Natural killer cell treated with Interleukin-12 subunit alpha and Interleukin-12 subunit beta and Interleukin-15 and Interleukin-18, amount 100 ng/mL, for 72 hours (primary cell): Measurements from ENCODE around the gene SLC6A2. TPM values are rescaled to one million over a fixed set of nuclear protein-coding genes. Genes with fewer than 3 reads are reported as not detected.

Experiments used
- ATAC-seq, 2 donors: fragments of 150-1000 bp; cut with Tn5 transposase in 1 of 2; sonication (Bioruptor Pico), chemical (Tn5 transposase) in 1 of 2; 2 replicates each; pipeline ENCODE4 v1.10.0; 2021
- DNase-seq: peaks from one replicate; pipeline ENCODE4 v3.0.0; 2022; ENCODE audit warnings: low spot score
- H3K27ac Mint-ChIP-seq, 2 donors: 1 replicate in 1 of 2; 2 replicates in 1 of 2; pipeline ENCODE4 v1.8.0; 2022; ENCODE audit warnings: mixed read lengths in 2 of 2, mild to moderate bottlenecking in 1 of 2, moderate library complexity in 1 of 2
- H3K27me3 Mint-ChIP-seq, 2 donors: 1 replicate in 1 of 2; 2 replicates in 1 of 2; pipeline ENCODE4 v1.8.0; 2022; ENCODE audit warnings: mixed read lengths in 2 of 2
- H3K36me3 Mint-ChIP-seq: one replicate; pipeline ENCODE4 v1.8.0; 2022; ENCODE audit warnings: mixed read lengths
- H3K4me1 Mint-ChIP-seq, 2 donors: 1 replicate in 1 of 2; 2 replicates in 1 of 2; pipeline ENCODE4 v1.8.0; 2022; ENCODE audit warnings: low read depth in 2 of 2, mixed read lengths in 2 of 2, mild to moderate bottlenecking in 1 of 2
- H3K4me3 Mint-ChIP-seq: one replicate; pipeline ENCODE4 v1.8.0; 2022; ENCODE audit warnings: mixed read lengths
- H3K9me3 Mint-ChIP-seq: 2 replicates; pipeline ENCODE4 v1.8.0; 2022; ENCODE audit warnings: mixed read lengths
- total RNA-seq, 2 donors: library from RNA; stranded (reverse); gene quantifications; one replicate each; pipeline ENCODE4 v1.2.3, GENCODE V29; 2022

The SLC6A2 gene
- total RNA-seq, 2 donors from 2014 or later, result not detected

- ATAC-seq (no peak), DNase-seq (no peak)
- no peak overlapping the region for H3K4me3 Mint-ChIP-seq
- no peaks in the 10 kb centered on the region for H3K4me1 Mint-ChIP-seq
- no peaks in the 10 kb centered on the region for H3K36me3 Mint-ChIP-seq
- H3K27me3 Mint-ChIP-seq, result peaks cover 5 to 7% of the 10 kb centered on the region in 2 donors
- no peaks in the 10 kb centered on the region for H3K9me3 Mint-ChIP-seq
- H3K27ac Mint-ChIP-seq, result no peak overlapping the region
These were observed 1.8 kb downstream of the SLC6A2 start for GRCh38 chr16:55657616-55658015.

DNA sequence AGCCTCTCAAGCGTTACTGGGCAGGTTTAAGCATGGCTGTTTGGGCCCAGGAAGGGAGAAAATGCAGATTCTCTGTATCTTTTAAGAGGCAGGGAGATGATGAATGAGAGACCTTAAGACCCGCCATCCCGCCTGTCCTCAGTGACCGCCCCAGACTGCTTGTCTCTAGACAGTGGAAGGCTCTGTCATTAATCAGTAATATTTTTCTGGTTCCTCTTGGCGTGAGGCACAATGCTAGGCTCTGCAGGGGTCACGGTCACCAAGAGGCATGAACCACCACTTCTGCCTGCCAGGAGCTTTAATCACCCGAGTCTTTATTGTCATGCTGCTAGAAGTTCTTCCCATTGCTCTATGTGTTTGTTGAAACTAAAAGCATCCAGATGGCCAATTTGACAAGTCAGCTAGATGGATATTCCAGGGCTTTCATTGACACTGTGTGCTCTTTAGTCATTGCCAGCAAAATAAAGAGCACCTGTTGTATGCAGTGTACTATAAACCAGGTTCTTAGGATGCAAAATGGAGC is 3.2 kb downstream of the SLC6A2 start:
- ATAC-seq (no peak), DNase-seq (no peak)
- H3K36me3 Mint-ChIP-seq, result no peaks in the 10 kb centered on the region
- H3K27me3 Mint-ChIP-seq, result peaks cover 5 to 7% of the 10 kb centered on the region in 2 donors
- no peaks in the 10 kb centered on the region for H3K4me1 Mint-ChIP-seq
- no peak overlapping the region for H3K4me3 Mint-ChIP-seq
- H3K27ac Mint-ChIP-seq, result no peak overlapping the region
- no peaks in the 10 kb centered on the region for H3K9me3 Mint-ChIP-seq

- no peak for ATAC-seq
- no peak for DNase-seq
- no peak overlapping the region for H3K4me3 Mint-ChIP-seq
- H3K27ac Mint-ChIP-seq, result no peak overlapping the region
- peaks cover 5 to 7% of the 10 kb centered on the region in 2 donors for H3K27me3 Mint-ChIP-seq
- no peaks in the 10 kb centered on the region for H3K9me3 Mint-ChIP-seq
- no peaks in the 10 kb centered on the region for H3K4me1 Mint-ChIP-seq
- H3K36me3 Mint-ChIP-seq, result no peaks in the 10 kb centered on the region
These were observed 4.2 kb downstream of the SLC6A2 start for GRCh38 chr16:55660026-55660425.

GRCh38 chr16:55660828-55661227 is 5.0 kb downstream of the SLC6A2 start:
- DNase-seq (no peak), ATAC-seq (no peak)
- Mint-ChIP-seq H3K4me1 (no peaks in the 10 kb centered on the region), H3K36me3 (no peaks in the 10 kb centered on the region), H3K27ac (no peak overlapping the region), H3K27me3 (peaks cover 5 to 7% of the 10 kb centered on the region in 2 donors), H3K4me3 (no peak overlapping the region), H3K9me3 (no peaks in the 10 kb centered on the region)

DNA sequence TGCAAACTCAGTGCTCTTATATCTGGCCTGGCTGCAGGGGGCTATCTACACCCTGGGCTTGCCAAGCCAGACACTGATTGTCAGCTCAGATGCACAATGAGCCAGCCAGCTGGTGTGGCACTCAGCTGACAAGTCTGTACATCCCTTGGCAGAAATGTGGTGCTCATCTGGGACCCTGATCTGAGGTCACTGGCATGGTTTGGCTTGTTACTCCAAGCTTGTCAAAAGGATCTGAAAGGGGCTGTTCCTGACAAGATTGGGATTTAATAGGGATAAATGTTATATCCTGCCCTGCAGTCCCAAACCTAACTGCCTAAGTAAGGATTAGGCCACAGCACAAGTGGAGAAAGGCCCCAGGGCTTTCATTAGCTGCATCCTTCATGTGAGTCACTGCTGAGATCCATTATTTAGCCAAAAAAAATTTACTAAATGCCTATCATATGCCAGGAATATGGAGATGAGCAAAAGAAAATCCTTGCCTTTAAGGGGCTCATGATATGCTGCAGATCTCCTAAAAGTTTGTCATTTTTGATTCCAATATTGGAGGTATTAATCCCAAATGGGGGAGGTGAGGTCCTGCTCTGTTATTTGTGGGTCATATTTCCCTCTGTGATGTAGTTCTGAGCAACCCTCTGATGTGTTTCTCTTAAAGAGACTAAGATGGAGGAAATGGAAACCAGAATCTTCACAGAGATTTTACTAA is 6.3 kb downstream of the SLC6A2 start:
- H3K4me1 Mint-ChIP-seq, result no peaks in the 10 kb centered on the region
- ATAC-seq, result no peak
- no peak for DNase-seq
- H3K9me3 Mint-ChIP-seq, result no peaks in the 10 kb centered on the region
- no peaks in the 10 kb centered on the region for H3K36me3 Mint-ChIP-seq
- H3K4me3 Mint-ChIP-seq, result no peak overlapping the region
- no peak overlapping the region for H3K27ac Mint-ChIP-seq
- peaks cover 2 to 3% of the 10 kb centered on the region in 2 donors for H3K27me3 Mint-ChIP-seq

DNA sequence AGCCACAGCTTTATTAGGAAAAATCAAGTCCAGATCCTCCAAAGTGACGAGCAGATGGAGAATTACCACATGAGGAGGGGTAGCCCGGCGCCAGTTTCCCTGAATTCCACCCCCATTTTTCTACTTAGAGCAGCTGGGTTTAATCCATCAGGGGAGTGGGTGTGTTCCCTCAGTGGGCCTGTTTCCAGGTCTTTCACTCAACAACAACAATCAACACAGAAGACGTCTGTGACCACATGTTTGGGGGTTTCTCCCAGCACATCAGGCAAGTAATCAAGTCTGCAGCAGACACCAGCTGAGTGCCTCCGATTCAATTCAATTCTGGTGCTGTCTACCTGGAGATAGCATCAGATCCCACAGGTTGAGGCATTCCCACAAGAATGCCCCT is 6.8 kb downstream of the SLC6A2 start:
- Mint-ChIP-seq H3K4me1 (no peaks in the 10 kb centered on the region), H3K27ac (no peak overlapping the region), H3K9me3 (no peaks in the 10 kb centered on the region), H3K4me3 (no peak overlapping the region), H3K36me3 (no peaks in the 10 kb centered on the region), H3K27me3 (peaks cover 0 to 2% of the 10 kb centered on the region in 2 donors)
- DNase-seq, result no peak
- ATAC-seq, result no peak

DNA sequence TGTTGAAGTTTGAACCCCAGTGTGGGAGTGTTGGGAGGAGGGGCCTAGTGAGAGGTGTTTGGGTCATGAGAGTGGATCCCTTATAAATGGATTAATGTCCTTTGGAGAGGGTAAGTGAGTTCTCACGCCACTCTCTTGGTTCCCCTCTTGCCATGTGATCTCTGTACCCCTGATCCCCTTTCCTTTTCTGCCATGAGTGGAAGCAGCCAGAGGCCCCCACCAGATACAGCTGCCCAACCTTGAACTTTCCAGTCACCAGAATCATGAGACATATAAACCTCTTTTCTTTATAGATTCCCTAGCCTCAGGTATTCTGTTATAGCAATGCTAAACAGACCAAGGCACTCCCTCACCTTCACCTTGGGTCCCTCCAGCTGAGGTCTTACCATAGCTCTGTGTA is 7.4 kb downstream of the SLC6A2 start:
- H3K27ac Mint-ChIP-seq, result no peak overlapping the region
- peaks cover 0 to 2% of the 10 kb centered on the region in 2 donors for H3K27me3 Mint-ChIP-seq
- H3K36me3 Mint-ChIP-seq, result no peaks in the 10 kb centered on the region
- H3K4me1 Mint-ChIP-seq, result no peaks in the 10 kb centered on the region
- H3K9me3 Mint-ChIP-seq, result no peaks in the 10 kb centered on the region
- no peak overlapping the region for H3K4me3 Mint-ChIP-seq
- ATAC-seq (no peak), DNase-seq (no peak)

GRCh38 chr16:55663765-55664677 is 8.2 kb downstream of the SLC6A2 start:
- Mint-ChIP-seq H3K4me3 (no peak overlapping the region), H3K27me3 (peaks cover 0 to 2% of the 10 kb centered on the region in 2 donors), H3K27ac (no peak overlapping the region), H3K4me1 (no peaks in the 10 kb centered on the region), H3K36me3 (no peaks in the 10 kb centered on the region), H3K9me3 (no peaks in the 10 kb centered on the region)
- DNase-seq (no peak), ATAC-seq (no peak)

DNA sequence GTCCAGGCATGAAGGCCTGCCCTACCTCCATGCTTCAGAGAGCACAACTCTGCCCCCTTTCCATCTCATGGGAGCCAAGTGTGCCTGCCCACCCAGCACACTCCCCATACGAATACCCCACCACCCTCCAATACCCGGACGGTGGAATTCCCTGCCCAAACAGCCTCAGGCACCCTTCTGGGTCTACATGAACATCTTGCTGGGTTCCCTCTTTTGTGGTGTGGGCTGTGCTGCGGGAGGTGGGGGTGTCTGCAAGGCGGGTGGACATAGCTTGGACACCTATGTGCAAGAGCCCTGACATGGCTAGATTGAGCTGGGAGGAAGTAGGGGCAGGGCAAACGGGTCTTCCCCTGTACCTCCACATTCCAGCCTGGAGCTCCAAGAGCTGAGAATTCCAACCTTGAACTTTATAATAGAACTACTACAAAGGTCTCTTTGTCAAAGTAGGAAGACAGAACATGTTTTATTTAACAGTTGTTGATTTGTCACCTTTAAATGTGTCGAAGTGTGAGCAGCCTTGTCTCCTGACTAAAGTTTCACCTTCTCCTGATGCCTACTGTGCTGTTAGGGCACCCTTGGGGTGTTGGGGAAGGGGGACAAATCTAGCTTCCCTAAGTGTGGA is 9.1 kb downstream of the SLC6A2 start:
- no peaks in the 10 kb centered on the region for H3K9me3 Mint-ChIP-seq
- DNase-seq (no peak), ATAC-seq (no peak)
- no peak overlapping the region for H3K27ac Mint-ChIP-seq
- H3K27me3 Mint-ChIP-seq, result peaks cover 0 to 2% of the 10 kb centered on the region in 2 donors
- H3K36me3 Mint-ChIP-seq, result no peaks in the 10 kb centered on the region
- H3K4me3 Mint-ChIP-seq, result no peak overlapping the region
- no peaks in the 10 kb centered on the region for H3K4me1 Mint-ChIP-seq

GRCh38 chr16:55665511-55665910 is 9.7 kb downstream of the SLC6A2 start:
- Mint-ChIP-seq H3K4me3 (no peak overlapping the region), H3K9me3 (no peaks in the 10 kb centered on the region), H3K27me3 (peaks cover 0 to 2% of the 10 kb centered on the region in 2 donors), H3K36me3 (no peaks in the 10 kb centered on the region), H3K27ac (no peak overlapping the region), H3K4me1 (no peaks in the 10 kb centered on the region)
- no peak for ATAC-seq
- DNase-seq, result no peak

GRCh38 chr16:55666012-55666411 is 10.2 kb downstream of the SLC6A2 start:
- no peaks in the 10 kb centered on the region for H3K4me1 Mint-ChIP-seq
- ATAC-seq (no peak), DNase-seq (no peak)
- no peaks in the 10 kb centered on the region for H3K9me3 Mint-ChIP-seq
- H3K27me3 Mint-ChIP-seq, result peaks cover 0 to 2% of the 10 kb centered on the region in 2 donors
- no peaks in the 10 kb centered on the region for H3K36me3 Mint-ChIP-seq
- no peak overlapping the region for H3K27ac Mint-ChIP-seq
- no peak overlapping the region for H3K4me3 Mint-ChIP-seq

DNA sequence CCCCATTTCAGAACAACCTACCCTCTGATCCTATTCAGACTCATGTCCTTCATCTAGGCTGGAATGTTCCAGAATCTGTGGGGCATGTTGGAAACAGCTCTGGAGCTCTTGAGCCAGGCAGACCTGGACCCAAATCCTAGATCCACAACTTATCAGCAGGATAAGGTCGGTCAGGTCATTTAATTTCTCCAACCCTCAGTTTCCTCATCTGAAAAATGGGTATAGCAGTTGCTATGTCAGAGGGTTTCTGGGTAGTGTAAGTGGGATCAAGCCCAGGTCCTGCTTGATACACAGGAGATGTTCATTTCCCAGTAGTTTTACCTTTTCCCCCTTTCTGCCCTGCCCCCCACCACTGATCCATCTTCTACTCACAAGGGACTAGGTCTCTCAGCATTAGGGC is 12.0 kb downstream of the SLC6A2 start:
- H3K4me1 Mint-ChIP-seq, result no peaks in the 10 kb centered on the region
- H3K27ac Mint-ChIP-seq, result no peak overlapping the region
- ATAC-seq, result no peak
- DNase-seq, result no peak
- peaks cover 0 to 4% of the 10 kb centered on the region in 2 donors for H3K27me3 Mint-ChIP-seq
- H3K4me3 Mint-ChIP-seq, result no peak overlapping the region
- no peaks in the 10 kb centered on the region for H3K36me3 Mint-ChIP-seq
- no peaks in the 10 kb centered on the region for H3K9me3 Mint-ChIP-seq

DNA sequence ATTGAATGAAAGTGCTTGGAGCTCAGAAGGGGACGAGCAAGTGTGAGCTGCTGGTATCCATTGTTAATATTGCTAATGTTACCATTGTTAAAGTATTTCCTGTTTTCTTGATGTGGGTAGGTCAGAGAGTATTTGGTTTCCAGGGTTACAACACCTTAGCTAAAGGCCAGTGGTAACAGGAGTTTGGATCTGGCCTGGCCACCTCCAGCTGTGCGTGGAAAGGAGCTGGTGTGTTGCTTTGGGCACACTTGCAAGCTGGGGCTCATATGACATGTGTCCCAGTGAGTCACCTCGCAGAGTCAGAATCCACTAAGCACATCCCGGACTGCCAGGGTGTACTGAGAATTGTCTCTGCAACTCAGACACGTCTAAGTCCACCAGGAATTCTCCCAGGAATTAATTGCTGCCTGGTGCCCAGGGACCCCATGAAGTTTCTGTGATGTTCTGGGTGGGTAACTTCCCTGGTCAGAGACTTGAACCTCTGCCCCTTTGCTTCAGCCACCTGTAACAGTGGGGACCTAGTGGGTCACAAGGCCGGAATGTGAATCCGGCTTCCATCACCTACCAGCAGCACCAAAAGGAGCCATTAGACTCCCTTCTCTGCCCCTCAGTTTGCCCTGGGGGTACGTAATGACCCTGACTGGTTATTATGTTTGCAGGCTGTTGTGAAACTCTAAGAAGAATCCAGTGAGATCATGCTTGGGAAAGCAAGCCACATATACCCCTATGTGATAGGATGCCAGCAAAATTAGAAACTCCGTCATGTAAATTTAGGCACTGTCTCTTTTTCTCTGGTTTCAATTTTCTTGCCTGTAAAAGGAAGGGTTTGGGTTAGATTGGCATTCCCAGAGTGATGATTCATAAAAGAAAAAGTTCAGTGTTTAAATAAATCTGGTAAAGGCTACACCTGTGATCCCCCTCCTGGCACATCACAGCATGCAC is 12.8 kb downstream of the SLC6A2 start:
- Mint-ChIP-seq H3K4me3 (no peak overlapping the region), H3K27ac (no peak overlapping the region), H3K4me1 (no peaks in the 10 kb centered on the region), H3K27me3 (peaks cover 0 to 4% of the 10 kb centered on the region in 2 donors), H3K9me3 (no peaks in the 10 kb centered on the region), H3K36me3 (no peaks in the 10 kb centered on the region)
- DNase-seq (no peak), ATAC-seq (no peak)
